Activated T-cell treated with anti-CD3 and anti-CD28 coated beads for 24 hours (primary cell): Measurements from ENCODE around the gene LHFPL6.

Source experiments
- DNase-seq: peaks from one replicate; pipeline ENCODE4 v3.0.0-alpha.2; 2020; ENCODE audit warnings: low read depth

The LHFPL6 gene

DNA sequence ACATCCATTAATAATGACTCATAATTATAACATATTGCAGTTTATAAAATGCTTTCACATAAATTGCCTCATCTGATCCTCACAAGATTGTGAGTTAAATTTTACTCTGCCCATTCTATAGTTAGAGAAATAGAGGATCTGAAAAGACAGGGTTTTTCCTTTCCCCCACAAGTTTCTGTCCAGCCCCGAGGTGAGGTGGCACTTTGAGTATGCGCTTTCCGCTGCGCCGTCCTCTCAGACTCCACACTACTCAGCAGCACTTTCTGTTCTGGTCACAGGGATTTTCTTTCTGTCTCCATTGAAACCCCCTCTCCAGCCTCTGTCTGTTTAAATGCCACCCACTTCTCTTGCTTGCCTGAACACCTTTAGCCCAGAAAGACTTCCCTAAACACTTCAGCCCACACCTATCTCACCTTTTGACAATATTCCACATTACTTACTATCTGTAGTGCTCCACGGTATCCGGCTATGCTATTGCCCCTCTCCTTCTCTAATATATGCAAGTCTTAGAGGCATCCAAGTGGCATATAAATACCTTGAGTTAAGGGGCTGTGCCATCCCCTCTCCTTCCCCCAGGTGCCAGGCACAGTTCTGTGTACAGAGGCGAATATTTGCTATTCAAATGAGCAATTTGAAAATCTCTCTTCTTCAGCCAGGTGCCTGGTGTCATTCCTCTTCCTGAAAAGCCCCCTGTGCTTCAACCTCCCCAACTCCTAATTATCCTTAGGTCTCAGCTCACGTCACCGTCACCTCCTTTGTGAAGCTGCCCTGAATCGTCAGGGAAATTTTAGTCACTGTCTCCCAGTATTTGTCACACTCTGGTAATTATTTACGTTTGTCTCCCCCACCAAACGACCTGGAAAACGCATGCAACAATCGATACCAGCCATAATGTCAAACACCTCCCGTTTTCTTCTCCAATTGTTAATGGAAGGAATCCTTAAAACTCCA is 296.1 kb downstream of the LHFPL6 start:
- DNase-seq: peak; percentile 7

DNA sequence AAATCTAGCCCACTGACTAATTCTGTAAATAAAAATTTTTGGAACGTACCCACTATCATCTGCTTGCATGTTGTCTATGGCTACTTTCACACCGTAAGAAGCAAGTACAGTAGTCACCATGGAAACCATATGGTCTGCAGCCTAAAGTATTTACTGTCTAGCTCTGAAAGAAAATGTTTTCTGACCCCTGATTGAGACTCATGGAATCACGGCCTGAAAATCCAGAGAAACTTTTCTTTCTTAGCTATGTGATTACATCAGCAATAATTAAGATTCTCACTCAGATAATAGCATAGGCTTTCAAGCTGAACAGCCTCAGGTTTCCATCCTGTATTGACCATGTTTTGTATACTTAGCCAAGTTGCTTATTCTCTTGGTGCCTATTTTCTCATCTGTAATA is 300.2 kb downstream of the LHFPL6 start:
- DNase-seq: no peak

DNA sequence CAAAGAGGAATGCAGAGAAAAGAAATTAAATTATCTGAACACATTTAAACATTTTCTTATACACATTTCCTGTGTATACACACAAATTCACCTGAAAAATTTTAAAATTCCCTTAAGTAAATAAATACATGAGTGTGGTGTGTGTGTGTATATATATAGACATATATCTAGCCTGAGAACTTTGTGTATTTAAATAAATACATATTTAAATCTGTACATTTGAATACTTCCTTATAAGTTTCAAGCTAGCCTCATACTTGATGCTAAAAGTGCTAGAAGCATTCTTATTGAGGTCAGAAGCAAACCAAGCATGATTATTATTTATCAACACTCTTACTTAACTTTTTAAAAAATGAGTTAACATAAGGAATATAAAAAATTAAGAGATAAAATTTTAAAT is 304.0 kb downstream of the LHFPL6 start:
- DNase-seq: no peak

DNA sequence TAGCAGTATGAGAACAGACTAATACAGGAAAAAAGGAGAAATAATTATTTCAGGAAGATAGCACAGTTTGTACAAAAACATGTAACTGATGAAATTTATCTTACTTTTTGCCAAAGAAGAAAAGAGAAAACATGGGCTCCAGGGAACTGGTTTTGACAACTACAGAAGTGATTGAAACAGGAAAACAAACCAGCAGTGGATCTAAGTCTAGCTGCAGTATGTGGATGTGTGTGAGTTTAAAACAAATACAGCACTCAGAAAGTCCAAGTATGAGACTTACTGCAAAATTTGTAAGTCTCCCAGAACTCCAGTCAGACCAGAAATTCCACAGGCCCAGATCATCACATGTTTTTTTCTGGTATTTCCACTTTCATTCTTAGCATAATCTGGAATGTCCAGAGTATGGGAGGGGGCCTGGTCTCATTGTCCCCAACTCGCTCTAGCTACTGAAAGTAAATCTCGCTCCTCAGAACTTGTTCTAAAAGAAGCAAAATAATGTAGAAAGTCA is 305.3 kb downstream of the LHFPL6 start:
- DNase-seq: no peak

DNA sequence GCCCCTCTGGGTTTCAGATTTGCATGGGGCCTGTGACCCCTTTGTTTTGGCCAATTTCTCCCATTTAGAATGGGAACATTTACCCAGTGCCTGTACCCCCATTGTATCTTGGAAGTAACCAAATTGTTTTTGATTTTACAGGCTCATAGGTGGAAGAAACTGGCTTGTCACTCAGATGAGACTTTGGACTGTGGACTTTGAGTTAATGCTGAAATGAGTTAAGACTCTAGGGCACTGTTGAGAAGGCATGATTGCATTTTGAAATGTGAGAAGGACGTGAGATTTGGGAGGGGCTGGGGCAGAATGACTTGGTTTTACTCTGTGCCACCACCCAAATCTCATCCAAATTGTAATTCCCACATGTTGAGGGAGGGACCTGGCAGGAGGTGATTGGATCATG is 306.0 kb downstream of the LHFPL6 start:
- DNase-seq: no peak

DNA sequence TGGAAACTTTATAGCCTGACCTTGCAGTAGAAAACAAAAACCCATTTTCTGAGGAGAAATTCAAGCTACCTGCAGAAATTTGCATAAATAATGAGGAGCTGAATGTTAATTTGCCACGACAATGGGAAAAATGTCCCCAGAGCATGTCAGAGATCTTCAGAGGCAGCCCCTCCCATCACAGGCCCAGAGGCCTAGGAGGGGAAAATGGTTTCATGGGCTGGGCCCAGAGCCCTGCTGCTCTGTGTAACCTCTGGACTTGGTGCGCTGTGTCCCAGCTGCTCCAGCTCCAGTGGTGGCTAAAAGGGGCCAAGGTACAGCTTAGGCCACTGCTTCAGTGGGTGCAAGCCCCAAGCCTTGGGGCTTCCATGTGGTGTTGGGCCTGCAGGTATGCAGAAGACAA is 306.8 kb downstream of the LHFPL6 start:
- DNase-seq: no peak
